Activated CD8-positive, alpha-beta memory T cell treated with anti-CD3 and anti-CD28 coated beads for 24 hours (primary cell): ENCODE data around the gene MTM1.
A peak's percentile ranks its signal among the peaks of the same experiment; 100 is the strongest.

Experiments used
- DNase-seq: peaks from one replicate; pipeline ENCODE4 v3.0.0-alpha.2; 2020

Gene MTM1

DNA sequence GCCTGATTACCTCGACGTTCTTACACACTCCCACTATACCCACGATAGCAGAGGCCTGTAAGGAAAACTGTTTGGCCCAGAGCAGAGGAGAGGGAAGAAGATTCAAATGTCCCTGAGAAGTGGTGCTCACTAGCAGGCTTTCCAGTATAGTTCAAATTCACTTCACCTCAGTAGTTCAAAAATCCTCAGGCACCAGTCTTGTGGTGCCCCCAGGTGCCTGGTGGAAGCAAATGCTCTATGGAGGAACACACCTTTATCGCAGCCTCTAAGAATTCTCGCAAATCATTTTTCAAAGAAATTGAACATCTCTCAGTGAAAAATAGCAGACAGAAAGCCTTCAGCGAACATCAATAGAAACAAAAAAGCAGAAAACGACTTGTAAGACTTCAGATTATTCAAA is 112.6 kb downstream of the MTM1 start:
- DNase-seq: no peak

DNA sequence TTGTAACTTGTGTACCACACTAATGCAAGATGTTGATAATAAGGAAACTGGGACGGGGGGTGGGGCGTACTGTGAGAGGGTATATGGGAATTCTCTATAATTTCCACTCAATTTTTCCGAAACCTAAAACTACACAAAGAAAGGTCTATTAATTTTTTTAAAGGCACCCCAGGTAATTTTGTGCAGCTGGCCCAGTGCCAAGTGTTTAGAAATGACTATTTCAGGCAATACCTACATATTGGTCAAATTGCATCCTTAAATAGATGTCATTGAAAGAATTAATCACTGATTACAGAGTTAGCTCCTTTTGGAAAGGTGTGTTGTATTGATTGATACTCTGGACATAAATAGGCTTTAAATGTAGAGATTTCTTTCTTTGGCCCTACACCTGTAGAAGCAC is 114.7 kb downstream of the MTM1 start:
- DNase-seq: no peak

DNA sequence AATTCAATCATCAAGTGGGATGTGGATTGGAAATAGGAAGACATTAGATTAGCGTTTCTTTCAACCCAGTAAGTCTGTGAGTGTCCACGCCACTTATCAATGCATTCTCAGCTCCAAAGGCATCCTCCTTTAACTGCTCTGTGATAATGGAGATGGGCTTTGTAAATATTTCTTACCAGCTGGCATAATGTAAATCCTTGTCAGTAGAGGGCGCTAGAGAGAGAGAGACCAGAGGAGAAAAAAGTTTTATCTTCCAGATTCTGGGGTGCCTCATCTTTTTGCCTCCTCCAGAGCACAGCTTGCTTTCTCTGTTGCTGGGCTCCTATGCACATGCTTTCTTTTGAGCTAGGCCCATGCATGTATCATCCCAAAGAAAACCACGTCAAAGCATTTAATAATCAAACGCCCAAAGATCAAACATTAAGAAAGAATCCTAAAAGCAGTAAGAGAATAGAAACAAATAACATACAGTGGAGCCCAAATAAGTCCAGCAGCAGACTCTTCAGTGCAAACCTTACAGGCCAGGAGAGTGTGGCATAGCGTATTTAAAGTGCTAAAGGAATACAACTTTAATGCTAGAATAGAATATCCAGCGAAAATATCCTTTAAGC is 115.2 kb downstream of the MTM1 start:
- no peak for DNase-seq

DNA sequence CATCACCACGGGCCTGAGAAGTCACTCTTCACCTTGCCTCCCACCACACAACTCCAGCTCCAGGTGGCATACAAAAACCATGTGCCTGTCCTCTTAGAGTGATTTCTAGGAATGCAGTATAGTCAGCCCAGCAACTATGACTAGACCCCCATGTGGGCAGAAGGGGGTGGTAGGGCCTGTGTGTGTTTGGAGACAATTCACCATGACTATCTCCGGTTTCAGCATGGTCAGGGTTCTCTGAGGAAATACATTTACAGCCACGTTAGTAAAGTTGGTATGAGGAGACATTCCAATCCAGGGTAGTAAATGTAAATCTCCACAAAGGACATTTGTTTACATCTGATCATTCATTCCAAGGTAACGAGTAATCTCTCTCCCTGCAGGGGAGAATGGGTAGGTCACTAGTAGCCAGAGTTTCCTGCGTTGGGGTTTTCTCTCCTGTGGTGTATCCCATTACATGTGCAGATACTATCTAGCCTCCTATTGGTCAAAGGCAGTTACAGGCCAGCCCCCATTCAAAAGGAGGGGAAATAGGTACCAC is 120.6 kb downstream of the MTM1 start:
- DNase-seq: no peak

DNA sequence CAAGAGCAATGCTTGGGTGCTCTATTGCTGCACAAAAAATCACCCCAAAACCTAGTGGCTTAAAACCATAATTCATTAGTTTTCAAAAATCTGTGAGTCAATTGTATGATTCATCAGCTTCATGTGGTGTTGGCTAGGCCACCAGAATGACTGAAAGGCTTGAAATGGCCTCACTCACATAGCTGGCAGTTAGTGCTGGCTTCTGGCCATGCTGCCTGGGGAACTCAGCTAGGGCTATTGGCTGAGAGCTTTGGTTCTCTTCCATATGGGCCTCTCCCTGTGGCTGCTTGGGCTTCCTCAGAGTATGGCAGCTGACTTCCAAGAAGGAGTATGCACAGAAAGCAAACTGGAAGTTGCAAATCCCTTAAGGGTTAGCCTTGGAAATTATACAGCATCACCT is 121.7 kb downstream of the MTM1 start:
- DNase-seq: no peak

DNA sequence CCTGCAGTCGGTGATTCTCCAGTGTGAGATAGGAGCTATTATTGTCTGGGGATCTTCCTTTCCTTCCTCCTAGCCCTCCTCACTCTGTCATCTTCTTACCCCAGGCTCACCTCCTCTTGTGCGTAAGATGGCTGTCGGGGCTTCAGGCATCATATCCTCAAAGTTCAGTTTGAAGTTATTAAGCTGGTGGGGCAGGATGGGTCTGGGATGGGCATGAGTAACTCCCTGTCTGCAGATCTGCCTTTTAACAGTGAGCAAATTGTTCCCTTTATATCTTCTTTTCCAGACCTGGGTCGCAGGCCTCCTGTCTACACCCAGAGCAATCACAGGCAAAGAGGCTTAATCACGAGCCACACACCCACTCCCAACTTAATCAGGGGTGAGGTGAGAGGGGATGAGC is 123.9 kb downstream of the MTM1 start:
- no peak for DNase-seq

DNA sequence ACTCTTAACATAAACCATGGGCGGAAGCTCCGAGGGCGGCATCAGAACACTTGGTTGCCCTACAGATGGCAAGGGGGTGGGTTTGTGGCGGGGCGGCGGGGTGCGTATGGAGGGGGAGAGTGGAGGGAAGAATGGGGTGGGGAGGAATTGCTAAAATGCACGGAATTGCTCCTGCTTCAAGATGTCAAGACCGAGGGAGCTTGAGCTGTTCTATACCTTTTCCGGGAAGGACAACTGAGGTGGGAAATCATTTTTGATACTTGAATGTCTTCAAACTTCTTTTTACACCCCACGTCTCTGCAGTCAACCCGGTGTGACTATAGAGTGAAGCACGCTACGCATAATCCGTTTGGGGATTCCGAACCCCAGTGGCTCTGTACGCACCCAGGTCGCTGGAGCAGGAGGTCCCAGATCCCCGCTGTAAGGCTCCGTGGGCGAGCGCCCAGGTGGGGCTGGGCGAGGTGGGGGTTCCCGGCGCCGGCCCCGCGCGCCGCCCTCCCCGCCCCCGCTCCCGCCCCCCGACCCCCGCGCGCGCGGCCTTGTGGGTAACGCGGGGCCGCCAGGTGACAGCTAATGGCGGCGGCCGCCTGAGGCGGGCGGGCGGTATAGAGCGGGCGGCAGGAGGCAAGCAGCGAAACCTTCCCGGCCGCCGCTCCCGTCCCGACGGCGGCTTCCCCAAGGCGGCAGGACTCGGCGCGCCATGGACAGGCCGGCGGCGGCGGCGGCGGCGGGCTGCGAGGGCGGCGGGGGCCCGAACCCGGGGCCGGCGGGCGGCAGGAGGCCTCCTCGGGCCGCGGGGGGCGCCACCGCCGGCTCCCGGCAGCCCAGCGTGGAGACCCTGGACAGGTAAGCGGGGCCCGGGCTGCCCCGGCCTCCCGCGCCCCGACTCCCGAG is 124.7 kb downstream of the MTM1 start, which contains the start of gene MTMR1:
Gene MTMR1, plus strand, starts transcription at position 566 of the 894 bp plus-strand sequence. Its CDS starts 135 bp downstream, at position 701.
- DNase-seq: peak; percentile 80

DNA sequence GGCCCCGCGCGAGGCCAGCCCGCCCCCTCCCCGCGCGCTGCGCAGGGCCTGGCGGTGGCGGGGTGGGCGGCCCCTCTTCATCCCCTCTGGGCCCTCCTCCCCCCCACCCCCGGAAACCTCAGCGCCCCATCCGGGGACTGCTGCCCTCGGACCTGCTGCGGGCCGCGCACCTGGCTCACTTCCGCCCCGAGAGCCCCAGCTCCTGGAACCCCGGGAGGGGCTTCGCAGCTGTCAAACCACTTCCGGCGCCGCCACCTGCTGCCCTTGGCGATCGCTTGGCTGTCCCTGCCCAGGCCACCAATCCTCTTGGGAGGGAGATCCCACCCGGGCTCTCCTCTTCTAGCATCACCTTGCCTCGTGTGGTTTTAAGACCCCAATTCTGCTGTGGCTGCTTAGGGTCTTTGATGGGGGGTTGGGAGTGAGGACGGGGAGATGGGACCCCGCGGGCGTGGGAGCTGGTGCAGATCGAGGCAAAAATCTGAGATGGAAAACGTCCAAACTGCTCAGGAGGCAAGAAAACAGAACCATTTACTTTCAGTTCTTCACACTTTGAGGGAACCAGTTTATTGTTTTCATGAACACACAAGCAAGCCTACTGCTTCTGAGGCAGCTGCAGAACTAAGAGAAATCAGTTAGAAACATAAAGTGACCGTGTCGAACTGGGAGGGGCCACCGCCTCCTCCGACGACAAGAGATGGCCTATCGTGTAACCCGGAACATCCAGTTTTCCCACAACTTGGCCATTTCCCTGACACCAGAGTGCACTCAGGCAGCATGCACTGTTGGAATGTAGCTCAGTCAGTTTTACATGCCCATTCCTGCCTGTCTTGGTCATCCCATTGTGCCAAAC is 125.5 kb downstream of the MTM1 start:
- peak; percentile 79 for DNase-seq

DNA sequence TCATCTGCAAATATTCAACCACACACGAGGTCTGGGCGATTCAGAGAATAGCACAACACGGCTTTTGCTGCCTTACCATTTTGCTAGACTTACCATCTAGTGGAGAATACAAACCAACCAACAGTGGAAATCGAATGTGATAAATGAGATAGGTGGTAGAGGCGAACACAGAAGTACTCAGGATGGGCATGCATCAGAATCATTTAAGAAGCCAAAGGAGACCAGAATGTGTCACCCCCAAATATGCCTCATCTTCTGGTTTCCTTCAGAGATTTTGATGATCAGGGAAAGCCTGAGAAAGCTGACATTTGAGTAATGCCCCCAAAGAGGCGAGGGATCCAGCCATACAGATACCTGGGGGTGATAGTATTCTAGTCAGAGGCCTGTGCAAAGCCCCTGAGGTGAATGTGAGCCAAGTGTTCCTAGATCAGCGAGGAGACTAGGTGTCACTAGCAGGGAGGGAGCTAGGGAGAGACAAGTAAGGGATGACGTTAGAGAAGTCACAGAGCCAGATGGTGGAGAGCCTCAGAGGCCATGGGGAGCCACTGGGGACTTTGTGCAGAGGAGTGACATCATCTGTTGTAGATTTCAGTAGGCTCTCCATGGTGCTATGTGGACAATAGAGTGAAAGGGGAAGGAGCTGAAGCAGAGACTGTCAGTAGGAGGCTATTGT is 126.5 kb downstream of the MTM1 start:
- no peak for DNase-seq

DNA sequence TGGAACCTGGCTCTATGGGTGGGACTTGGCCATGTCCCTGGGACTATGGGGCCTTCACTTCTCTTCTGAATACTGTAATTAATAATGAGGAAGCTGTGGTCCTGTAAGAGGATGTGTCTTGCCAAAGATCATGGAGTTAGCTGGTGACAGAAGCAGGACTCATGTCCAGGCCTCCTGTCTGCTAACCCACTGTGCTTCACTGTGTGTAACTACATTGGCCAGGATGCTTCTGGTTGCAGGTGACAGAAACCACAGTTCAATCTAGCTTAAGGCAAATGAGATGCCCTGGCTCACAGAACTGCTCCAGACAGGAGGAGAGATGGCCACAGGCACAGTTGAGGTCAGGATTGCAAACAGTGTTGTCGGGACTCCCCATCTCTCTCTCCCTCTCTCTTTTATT is 127.9 kb downstream of the MTM1 start:
- DNase-seq: no peak

DNA sequence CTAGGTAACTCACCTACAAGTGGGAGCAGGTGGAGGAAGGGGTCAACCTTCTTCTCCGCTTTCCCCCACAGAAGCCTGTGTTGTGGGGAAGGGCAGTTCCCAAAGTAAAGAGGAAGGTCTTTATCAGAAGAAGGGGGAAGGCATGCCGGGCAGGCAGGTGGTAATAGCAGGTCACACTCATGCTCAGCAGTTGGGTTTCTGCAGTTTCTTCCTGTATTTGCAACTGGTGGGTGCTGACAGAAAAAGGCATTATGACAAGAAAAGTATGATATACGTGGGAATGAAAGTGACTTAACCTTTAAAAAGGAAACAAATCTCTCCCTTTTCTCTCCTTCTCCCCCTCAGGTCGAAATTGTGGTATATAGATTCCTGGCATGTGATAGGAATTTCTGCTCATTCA is 128.4 kb downstream of the MTM1 start:
- no peak for DNase-seq

DNA sequence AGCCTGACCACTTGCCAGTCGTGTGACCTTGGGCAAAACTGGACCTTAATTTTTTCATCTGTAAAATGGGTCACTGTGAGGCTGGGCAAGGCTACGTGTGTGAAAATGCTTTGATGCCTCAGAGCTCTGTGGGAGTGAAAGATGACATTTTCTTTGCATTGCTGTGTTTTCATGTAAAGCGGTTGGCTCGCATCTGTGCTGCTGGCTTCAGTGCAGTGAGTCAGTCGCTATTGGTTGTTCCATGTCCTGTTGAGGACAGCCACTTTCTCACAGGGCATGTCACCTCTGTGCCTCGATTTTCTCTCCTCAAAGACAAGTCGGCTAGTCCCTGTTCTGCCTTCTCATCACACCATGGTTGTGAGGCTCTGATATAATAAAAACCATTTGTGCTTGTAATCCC is 129.2 kb downstream of the MTM1 start:
- no peak for DNase-seq

DNA sequence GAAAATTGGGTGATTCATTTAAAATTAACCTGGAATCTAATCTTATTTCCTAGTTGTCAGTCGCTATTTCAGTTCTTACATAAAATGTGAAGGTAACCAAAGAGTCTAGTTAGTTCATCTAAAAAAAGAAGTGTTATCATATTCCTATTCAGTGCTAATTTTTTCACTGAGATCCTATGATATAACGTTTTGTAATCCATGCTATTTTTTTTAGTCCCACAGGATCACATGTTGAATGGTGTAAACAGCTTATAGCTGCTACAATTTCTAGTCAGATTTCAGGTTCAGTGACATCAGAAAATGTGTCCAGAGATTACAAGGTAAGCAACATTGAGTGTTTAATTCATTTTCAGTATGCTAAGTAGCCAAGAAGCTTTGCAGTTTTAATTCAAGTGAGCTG is 130.6 kb downstream of the MTM1 start:
- DNase-seq: no peak

DNA sequence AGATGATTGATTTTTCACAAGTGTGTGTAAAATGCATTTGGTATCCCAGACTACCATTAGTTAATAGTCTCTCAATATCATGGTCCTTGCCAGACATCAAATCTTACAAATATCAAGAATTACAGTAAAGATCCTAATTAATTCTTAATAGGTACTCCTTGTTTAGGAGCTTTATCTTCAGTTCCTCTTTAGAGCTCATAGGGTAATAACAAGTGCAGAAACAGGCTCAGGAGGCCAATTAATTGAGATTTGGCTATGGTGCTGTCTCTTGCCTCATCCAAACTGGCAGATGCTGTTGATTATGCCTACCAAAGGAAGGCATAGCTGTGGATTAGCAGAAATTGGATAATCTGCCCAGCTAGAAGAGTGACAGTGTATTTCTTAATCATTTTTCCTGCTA is 131.7 kb downstream of the MTM1 start:
- no peak for DNase-seq

DNA sequence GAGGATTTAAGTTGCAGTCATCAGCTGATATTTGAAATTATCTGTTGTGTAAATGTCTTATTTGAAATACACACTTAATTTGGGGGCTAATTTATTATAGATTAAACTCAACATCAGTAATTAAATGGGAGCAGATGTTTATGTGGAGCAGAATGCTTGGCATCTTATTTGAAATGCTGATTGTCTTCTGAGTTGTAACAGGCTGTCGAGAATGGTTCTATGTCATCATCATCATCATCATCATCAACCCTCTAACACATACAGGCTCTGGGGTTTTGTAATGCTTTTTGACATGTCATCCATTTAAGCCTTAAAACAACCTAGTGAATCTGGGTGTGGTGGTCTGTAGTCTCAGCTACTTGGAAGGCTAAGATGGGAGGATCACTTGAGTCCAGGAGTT is 133.0 kb downstream of the MTM1 start:
- DNase-seq: no peak

DNA sequence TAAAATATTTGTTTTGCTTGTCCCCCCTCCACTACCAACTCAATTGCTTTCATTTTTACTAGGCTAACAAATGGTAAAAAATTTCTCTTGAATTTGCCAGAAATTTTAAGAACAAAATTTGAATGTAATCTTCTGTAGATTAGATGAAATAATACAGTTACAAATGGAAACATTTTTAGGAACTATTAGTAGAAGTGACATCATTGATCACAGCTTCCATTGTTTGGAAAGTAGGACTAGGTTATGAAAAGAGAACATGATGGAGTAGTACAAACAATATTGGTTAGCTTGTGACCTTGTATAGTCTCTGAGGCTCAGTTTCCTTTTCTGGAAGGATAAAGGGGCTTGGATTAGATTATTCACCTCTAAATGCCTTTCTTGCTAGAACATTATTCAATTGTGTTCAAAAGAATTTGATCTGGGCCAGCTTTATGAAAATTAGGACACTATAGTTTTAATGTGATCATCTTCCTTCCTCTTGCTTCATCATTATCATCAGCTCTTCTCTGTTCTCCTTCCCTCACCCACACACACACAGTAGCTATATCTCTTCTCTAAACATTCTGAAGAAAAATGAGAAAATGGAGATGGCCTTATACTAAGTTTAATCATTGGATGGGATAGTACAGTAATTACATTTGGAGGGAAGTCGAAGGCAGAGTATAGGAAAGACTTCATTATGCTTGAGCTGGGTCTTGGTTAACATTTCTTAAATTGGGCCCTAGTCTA is 134.7 kb downstream of the MTM1 start:
- DNase-seq: no peak

DNA sequence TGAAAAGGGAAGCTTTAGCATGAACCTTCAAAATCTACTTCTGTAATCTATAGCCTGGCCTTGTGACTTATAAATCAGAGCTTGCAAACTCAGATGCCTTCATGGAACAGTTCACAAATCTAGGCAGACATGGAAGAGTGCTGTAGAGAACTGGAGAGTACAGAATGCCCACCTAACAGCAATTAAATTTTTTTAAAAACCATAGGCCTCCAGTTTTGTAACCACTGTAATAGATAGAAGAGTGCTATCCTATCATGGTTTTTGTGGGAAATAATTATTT is 135.2 kb downstream of the MTM1 start:
- DNase-seq: no peak

DNA sequence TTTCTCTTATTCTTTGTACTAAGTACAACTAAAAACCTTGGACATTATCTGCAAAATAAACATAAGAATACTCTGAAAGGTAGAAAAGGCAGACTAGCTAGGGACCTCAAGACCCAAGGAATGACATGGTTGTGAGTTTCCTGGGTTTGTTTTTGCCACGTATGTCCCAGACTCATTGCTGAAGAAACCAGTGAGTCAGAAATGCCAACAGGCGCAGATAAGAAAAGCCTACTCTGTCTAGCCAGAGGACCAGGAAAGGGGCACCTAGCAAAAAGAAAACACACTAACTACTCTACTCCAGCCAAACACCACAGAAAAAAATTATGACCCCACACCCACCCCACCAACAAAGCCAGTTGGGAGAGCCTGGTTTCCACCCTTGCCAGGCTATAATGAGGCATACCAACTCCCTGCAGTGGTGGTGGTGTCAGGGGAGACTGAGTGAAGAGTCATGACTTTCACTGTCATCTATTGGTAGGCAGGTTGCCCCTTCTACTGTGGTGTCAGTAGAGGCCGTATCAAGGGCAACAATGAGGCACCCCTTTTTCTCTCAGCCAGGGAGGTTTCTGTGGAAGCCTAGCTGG is 135.7 kb downstream of the MTM1 start:
- no peak for DNase-seq

DNA sequence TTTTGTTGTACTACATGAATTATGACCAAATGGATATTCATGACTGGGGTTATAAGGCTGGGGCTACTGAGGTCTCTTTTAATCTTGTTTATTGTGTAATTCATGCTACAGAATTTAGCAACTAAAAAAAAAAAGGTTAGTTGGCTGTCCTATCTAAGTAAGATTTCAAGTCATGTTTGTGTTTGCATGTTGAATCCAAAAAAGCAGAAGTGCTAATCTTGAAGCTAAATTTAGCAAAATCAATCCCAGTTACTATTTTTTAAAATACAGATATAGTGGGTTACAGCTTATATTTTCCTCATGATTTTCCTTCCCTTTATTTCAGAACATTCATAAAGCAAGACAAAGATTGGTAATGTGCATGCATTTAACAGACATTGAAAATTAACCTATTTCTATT is 144.2 kb downstream of the MTM1 start:
- DNase-seq: no peak

DNA sequence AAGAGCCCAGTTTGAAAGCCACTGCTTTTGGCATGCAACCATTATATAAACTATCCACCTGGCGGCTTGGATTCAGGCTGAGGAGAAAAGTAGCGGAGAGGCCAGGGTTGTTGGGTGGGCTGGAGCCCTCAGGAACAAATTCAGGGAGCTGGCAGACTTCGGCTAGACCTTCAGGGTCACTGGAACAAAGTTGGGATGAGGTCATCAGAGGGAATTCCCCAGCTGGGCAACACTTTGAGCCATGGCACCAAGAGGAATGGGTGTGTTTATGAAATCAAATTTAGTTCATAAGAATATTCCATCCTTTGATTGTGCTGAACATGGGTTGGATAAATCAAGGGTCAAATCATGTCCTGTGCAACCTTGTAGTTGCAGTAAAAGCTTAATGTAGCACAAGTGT is 146.8 kb downstream of the MTM1 start:
- DNase-seq: no peak

DNA sequence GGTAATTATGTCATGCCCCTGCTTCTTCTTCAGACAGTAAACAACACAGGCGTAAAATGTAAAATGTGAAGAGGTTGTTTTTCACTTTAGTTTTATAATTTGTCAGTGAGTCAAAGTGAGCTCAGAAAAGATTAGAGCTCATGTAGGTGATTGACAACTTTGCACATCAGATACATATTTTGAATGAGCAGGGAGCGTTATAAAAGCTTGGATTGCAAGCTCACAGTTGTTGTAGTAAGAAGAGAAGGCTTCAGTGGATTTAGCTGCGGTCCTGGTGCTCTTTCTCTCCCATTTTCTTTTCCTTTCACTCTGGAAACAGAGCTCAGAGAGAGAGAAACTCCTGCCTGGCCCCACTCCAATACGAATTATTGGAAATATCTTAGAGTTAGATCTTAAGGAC is 151.2 kb downstream of the MTM1 start:
- DNase-seq: no peak
